ENCODE results near the gene LRRC23. TPM values are rescaled to one million over a fixed set of nuclear protein-coding genes. Genes with fewer than 3 reads are reported as not detected.
A peak's percentile ranks its signal among the peaks of the same experiment; 100 is the strongest.
"Not testable (repeated sequence)": the region's sequence is repeated elsewhere in the genome, so short reads cannot be mapped to it uniquely, and the experiment has no call there.

Gene LRRC23
- total and polyA plus RNA-seq, 2 donors (not counting 1 experiment from before 2014, with no cell fraction given), result 5.3 to 14.4 TPM

- H3K9ac ChIP-seq (ENCODE audit: low read length), result peak overlapping the region; percentile 68
Measured at GRCh38 chr12:6891646-6892001, 13.0 kb upstream of the LRRC23 start.

GRCh38 chr12:6892683-6893082 is 11.9 kb upstream of the LRRC23 start:
- H3K27me3 Mint-ChIP-seq; H3K4me2 ChIP-seq (replicated peaks; ENCODE audit: low read depth, low read length, poor library complexity, severe bottlenecking); H2AFZ ChIP-seq (ENCODE audit: insufficient read depth, low read depth, low read length, poor library complexity, severe bottlenecking); DNase-seq; H3K27ac ChIP-seq (ENCODE audit: low read length in 2 of 2); H3K9ac ChIP-seq (ENCODE audit: low read length); intact Hi-C loops (cut with micrococcal nuclease); H3K4me3 ChIP-seq (ENCODE audit: control extremely low read depth in 1 of 5, extremely low read depth in 1 of 5, insufficient read depth in 1 of 5, low read depth in 2 of 5, low read length in 4 of 5); H4K20me1 ChIP-seq (ENCODE audit: control insufficient read depth, insufficient read depth, low read length, poor library complexity, severe bottlenecking); H3K36me3 ChIP-seq (replicated peaks in 1 of 2; ENCODE audit: control extremely low read depth in 1 of 2, control insufficient read depth in 1 of 2, extremely low read depth in 1 of 2, insufficient read depth in 2 of 2, low read length in 1 of 2); H3K9me3 ChIP-seq (ENCODE audit: control extremely low read depth in 1 of 3, control insufficient read depth in 2 of 3, insufficient read depth in 1 of 3, low read length in 2 of 3); H3K27me3 ChIP-seq (replicated peaks in 1 of 4; ENCODE audit: control extremely low read depth in 1 of 4, control insufficient read depth in 3 of 4, insufficient read depth in 4 of 4, low read length in 3 of 4); H3K79me2 ChIP-seq (ENCODE audit: control insufficient read depth, insufficient read depth, low read length); H3K9me3 Mint-ChIP-seq (ENCODE audit: insufficient read depth); ATAC-seq (ENCODE audit: low read depth): not testable (repeated sequence)
- WGBS (ENCODE audit: insufficient coverage), result 100% methylated on average over 3 of the region's 3 CpGs
- peaks cover 9 to 13% of the 10 kb centered on the region in 2 donors for H3K4me1 ChIP-seq (ENCODE audit: control insufficient read depth in 2 of 2, insufficient read depth in 2 of 2, low read length in 2 of 2)
- peak overlapping the region; percentile 44 for H3K27ac Mint-ChIP-seq
- peaks cover 15% of the 10 kb centered on the region for H3K4me1 Mint-ChIP-seq
- peak overlapping the region; percentile 87 for H3K4me3 Mint-ChIP-seq
- ChIA-PET CTCF (interaction anchor here (1.1 to 2.7 kb wide), 2 partner anchors 14 to 20 kb away, joined by 4 to 77 read pairs; partner anchors contain the start of gene SPSB2), POLR2A (interaction anchor here (0.7 kb wide), 1 partner anchor 13 kb away, joined by 7 read pairs; no protein-coding TSS in a partner anchor)

More at GRCh38 chr12:6891646-6892001, 13.0 kb upstream of the LRRC23 start:
- ChIA-PET CTCF (interaction anchor here (0.7 to 2.7 kb wide), 25 partner anchors 8 to 338 kb away, joined by 3 to 77 read pairs (median 5); partner anchors contain the start of genes C12orf57, CDCA3, ENO2 and LPCAT3), POLR2A (interaction anchor here (0.6 to 1.6 kb wide), 12 partner anchors 10 to 78 kb away, joined by 3 to 30 read pairs (median 4); partner anchors contain the start of genes C12orf57, CDCA3, ENO2 and RNU7-1)
- peak overlapping the region; percentile 75 for H3K4me2 ChIP-seq (replicated peaks; ENCODE audit: low read depth, low read length, poor library complexity, severe bottlenecking)
- no peaks in the 10 kb centered on the region for H3K9me3 Mint-ChIP-seq (ENCODE audit: insufficient read depth)
- intact Hi-C loops (cut with micrococcal nuclease), result loop anchor here (1.0 kb wide), 8 partner anchors 13 to 138 kb away; partner anchors contain the start of genes EMG1, LPCAT3, LRRC23 and MLF2
- no peak for TF ChIP-seq EZH2 (IDR thresholded peaks at IDR 0.05; ENCODE audit: borderline replicate concordance, insufficient read depth, low read depth, low read length, poor library complexity, severe bottlenecking)
- no peak for TF ChIP-seq CTCF (IDR thresholded peaks at IDR 0.05)
- H3K79me2 ChIP-seq (ENCODE audit: control insufficient read depth, insufficient read depth, low read length), result peaks cover 4% of the 10 kb centered on the region
- peak overlapping the region; percentile 61 to 79 (median 76) for H3K4me3 ChIP-seq (ENCODE audit: control extremely low read depth in 1 of 5, extremely low read depth in 1 of 5, insufficient read depth in 1 of 5, low read depth in 2 of 5, low read length in 4 of 5)
- ATAC-seq (ENCODE audit: low read depth), result no peak
- peaks cover 15% of the 10 kb centered on the region for H3K4me1 Mint-ChIP-seq
- H3K9me3 ChIP-seq (ENCODE audit: control extremely low read depth in 1 of 3, control insufficient read depth in 2 of 3, insufficient read depth in 1 of 3, low read length in 2 of 3), result no peaks in the 10 kb centered on the region
- H3K27ac Mint-ChIP-seq, result peak overlapping the region; percentile 91
- WGBS (ENCODE audit: insufficient coverage), result 87% methylated on average over 3 of the region's 5 CpGs
- H2AFZ ChIP-seq (ENCODE audit: insufficient read depth, low read depth, low read length, poor library complexity, severe bottlenecking), result peak overlapping the region; percentile 79
- peak overlapping the region; percentile 87 for H3K4me3 Mint-ChIP-seq
- no peaks in the 10 kb centered on the region for H3K27me3 Mint-ChIP-seq
- no peaks in the 10 kb centered on the region for H4K20me1 ChIP-seq (ENCODE audit: control insufficient read depth, insufficient read depth, low read length, poor library complexity, severe bottlenecking)
- H3K4me1 ChIP-seq (ENCODE audit: control insufficient read depth in 2 of 2, insufficient read depth in 2 of 2, low read length in 2 of 2), result peaks cover 9 to 13% of the 10 kb centered on the region in 2 donors
- no peaks in the 10 kb centered on the region for H3K36me3 ChIP-seq (replicated peaks in 1 of 2; ENCODE audit: control extremely low read depth in 1 of 2, control insufficient read depth in 1 of 2, extremely low read depth in 1 of 2, insufficient read depth in 2 of 2, low read length in 1 of 2)
- H3K27ac ChIP-seq (ENCODE audit: low read length in 2 of 2), result peak overlapping the region; percentile 93 to 94
- no peak for DNase-seq
- no peaks in the 10 kb centered on the region for H3K27me3 ChIP-seq (replicated peaks in 1 of 4; ENCODE audit: control extremely low read depth in 1 of 4, control insufficient read depth in 3 of 4, insufficient read depth in 4 of 4, low read length in 3 of 4)

Data from B cell (primary cell).